SK-N-SH (cell line): ENCODE results near the gene BAIAP2. TPM values are rescaled to one million over a fixed set of nuclear protein-coding genes. Genes with fewer than 3 reads are reported as not detected.

Experiments used
- CTCF ChIA-PET: fragments of 300-600, 350-600 bp; formaldehyde crosslinking; extraction: SDS; loops from one replicate; lab custom pipeline; 2021; lab: Yijun Ruan, JAX
- POLR2A ChIA-PET: fragments of 350-600 bp; sonication (Branson Sonifier 250); formaldehyde crosslinking; extraction: SDS; loops from one replicate; lab custom pipeline; 2020; ENCODE audit warnings: antibody characterized with exemption, inconsistent platforms; lab: Yijun Ruan, JAX
- DNase-seq: peaks from one replicate; pipeline ENCODE4 v3.0.0; 2012
- H2AFZ ChIP-seq: fragments of 200-600 bp; sonication (generic); 2 replicates; pipeline ENCODE4 v1.8.1; 2016; ENCODE audit warnings: antibody characterized with exemption, mild to moderate bottlenecking, low read depth
- H3F3A ChIP-seq: fragments of 200-600 bp; sonication (generic); replicated peaks from 2 replicates; pipeline ENCODE3; 2016; ENCODE audit warnings: antibody characterized with exemption, mild to moderate bottlenecking; ENCODE audit not compliant: insufficient read depth
- H3K27ac ChIP-seq, 2 experiments: fragments of 200-500 bp in 1 of 2; fragments of 200-600 bp in 1 of 2; sonication (Bioruptor generic) in 1 of 2; sonication (generic), shearing (Covaris generic) in 1 of 2; 2 replicates each; pipeline versions ENCODE4 v1.5.1 to v1.6.1; 2014 to 2016; ENCODE audit warnings: low read depth in 2 of 2, inconsistent platforms in 1 of 2, low read length in 1 of 2, mild to moderate bottlenecking in 1 of 2, mixed read lengths in 1 of 2
- H3K27me3 ChIP-seq: fragments of 200-600 bp; sonication (generic), shearing (Covaris generic); 2 replicates; pipeline ENCODE4 v1.6.1; 2016; ENCODE audit warnings: mixed run types; ENCODE audit not compliant: insufficient read depth
- H3K36me3 ChIP-seq, 2 experiments: fragments of 200-500 bp in 1 of 2; fragments of 200-600 bp in 1 of 2; sonication (Bioruptor generic) in 1 of 2; sonication (generic) in 1 of 2; replicated peaks in 1 of 2; 2 replicates each; pipeline versions ENCODE3 to v1.5.1; 2014 to 2016; ENCODE audit warnings: low read length in 1 of 2, mild to moderate bottlenecking in 1 of 2; ENCODE audit not compliant: insufficient read depth in 2 of 2, control insufficient read depth in 1 of 2
- H3K4me1 ChIP-seq, 2 experiments: fragments of 200-500 bp in 1 of 2; fragments of 200-600 bp in 1 of 2; sonication (Bioruptor generic) in 1 of 2; sonication (generic), shearing (Covaris generic) in 1 of 2; 2 replicates each; pipeline versions ENCODE4 v1.5.1 to v1.6.1; 2014 to 2016; ENCODE audit warnings: low read depth in 1 of 2, low read length in 1 of 2, mixed run types in 1 of 2; ENCODE audit not compliant: insufficient read depth in 2 of 2, control insufficient read depth in 1 of 2
- H3K4me2 ChIP-seq: fragments of 200-600 bp; sonication (generic), shearing (Covaris generic); 2 replicates; pipeline ENCODE4 v1.6.1; 2017; ENCODE audit warnings: mixed run types
- H3K4me3 ChIP-seq, 2 experiments: fragments of 200-500 bp in 1 of 2; fragments of 200-600 bp in 1 of 2; sonication (Bioruptor generic) in 1 of 2; sonication (generic), shearing (Covaris generic) in 1 of 2; 2 replicates each; pipeline versions ENCODE4 v1.5.1 to v1.8.1; 2014 to 2016; ENCODE audit warnings: low read depth in 2 of 2, inconsistent platforms in 1 of 2, low read length in 1 of 2, mild to moderate bottlenecking in 1 of 2, mixed read lengths in 1 of 2, moderate library complexity in 1 of 2
- H3K79me2 ChIP-seq: fragments of 200-600 bp; sonication (generic); 2 replicates; pipeline ENCODE4 v1.8.1; 2017; ENCODE audit warnings: mild to moderate bottlenecking; ENCODE audit not compliant: insufficient read depth
- H3K9ac ChIP-seq: fragments of 200-600 bp; sonication (generic); 2 replicates; pipeline ENCODE4 v1.6.1; 2017; ENCODE audit warnings: mixed run types
- H3K9me2 ChIP-seq: fragments of 200-600 bp; sonication (generic); 2 replicates; pipeline ENCODE4 v1.6.1; 2017; ENCODE audit warnings: mixed run types
- H3K9me3 ChIP-seq: fragments of 200-600 bp; sonication (generic); 2 replicates; pipeline ENCODE4 v1.6.1; 2017; ENCODE audit warnings: mixed run types, mild to moderate bottlenecking, moderate library complexity
- H4K20me1 ChIP-seq: fragments of 200-600 bp; sonication (generic); 2 replicates; pipeline ENCODE4 v1.6.1; 2017; ENCODE audit warnings: mild to moderate bottlenecking, mixed run types; ENCODE audit not compliant: insufficient read depth
- ELF1 ChIP-seq: IDR thresholded peaks from 2 replicates; pipeline ENCODE4 v1.4.0; 2012
- EP300 ChIP-seq, 2 experiments: IDR thresholded peaks; 2 replicates each; pipeline versions ENCODE4 v1.4.0 to v1.6.1; 2012; ENCODE audit warnings: borderline replicate concordance in 1 of 2, low read depth in 1 of 2, low read length in 1 of 2
- EZH2phosphoT487 ChIP-seq: fragments of 200-600 bp; sonication (generic); IDR thresholded peaks from 2 replicates; pipeline ENCODE4 v1.6.1; 2017; ENCODE audit warnings: low read depth, mixed run types, mild to moderate bottlenecking, antibody characterized with exemption, moderate library complexity, borderline replicate concordance
- FOSL2 ChIP-seq: IDR thresholded peaks from 2 replicates; pipeline ENCODE4 v1.4.0; 2012; ENCODE audit warnings: low read depth, mild to moderate bottlenecking, moderate library complexity, borderline replicate concordance
- FOXM1 ChIP-seq: IDR thresholded peaks from 2 replicates; pipeline ENCODE4 v1.4.0; 2012; ENCODE audit warnings: low read depth, mild to moderate bottlenecking
- MEF2A ChIP-seq: IDR thresholded peaks from 2 replicates; pipeline ENCODE4 v1.4.0; 2012; ENCODE audit warnings: low read depth, borderline replicate concordance
- MXI1 ChIP-seq: IDR thresholded peaks from 2 replicates; pipeline ENCODE4 v1.6.1; 2012; ENCODE audit warnings: mild to moderate bottlenecking, low read depth, low read length, improper control_type of control experiment
- NFIC ChIP-seq: IDR thresholded peaks from 2 replicates; pipeline ENCODE4 v1.4.0; 2012; ENCODE audit warnings: borderline replicate concordance
- POLR2AphosphoS5 ChIP-seq: IDR thresholded peaks from 2 replicates; pipeline ENCODE4 v1.6.1; 2012; ENCODE audit warnings: low read depth, low read length
- RXRA ChIP-seq: IDR thresholded peaks from 2 replicates; pipeline ENCODE4 v1.4.0; 2012; ENCODE audit warnings: low read depth, mild to moderate bottlenecking, borderline replicate concordance
- SIN3A ChIP-seq: IDR thresholded peaks from 2 replicates; pipeline ENCODE4 v1.6.1; 2012; ENCODE audit warnings: low read depth, mild to moderate bottlenecking, low read length, moderate library complexity, borderline replicate concordance
- TAF1 ChIP-seq: IDR thresholded peaks from 2 replicates; pipeline ENCODE4 v1.6.1; 2012; ENCODE audit warnings: low read depth, mild to moderate bottlenecking, low read length, moderate library complexity, borderline replicate concordance
- TEAD4 ChIP-seq: IDR thresholded peaks from 2 replicates; pipeline ENCODE4 v1.4.0; 2012; ENCODE audit warnings: mild to moderate bottlenecking, borderline replicate concordance; ENCODE audit not compliant: insufficient read depth
- ZBTB33 ChIP-seq: IDR thresholded peaks from 2 replicates; pipeline ENCODE4 v1.4.0; 2012; ENCODE audit warnings: low read depth, borderline replicate concordance
- WGBS: methylation state at CpG from one replicate; pipeline ENCODE4 v1.1.6; 2017; ENCODE audit warnings: low lambda C conversion rate; 5-methylcytosine and 5-hydroxymethylcytosine counted together
- polyA plus RNA-seq, 3 experiments: library from polyadenylated mRNA; depleted of rRNA; stranded (reverse); fragments of >200 nt; gene quantifications; 2 replicates each; pipeline ENCODE4 v1.2.3, GENCODE V29; 2012

The BAIAP2 gene
- polyA plus RNA-seq, 1 of the 3 experiments (the other 2 are of a cell fraction): 19.8 TPM

DNA sequence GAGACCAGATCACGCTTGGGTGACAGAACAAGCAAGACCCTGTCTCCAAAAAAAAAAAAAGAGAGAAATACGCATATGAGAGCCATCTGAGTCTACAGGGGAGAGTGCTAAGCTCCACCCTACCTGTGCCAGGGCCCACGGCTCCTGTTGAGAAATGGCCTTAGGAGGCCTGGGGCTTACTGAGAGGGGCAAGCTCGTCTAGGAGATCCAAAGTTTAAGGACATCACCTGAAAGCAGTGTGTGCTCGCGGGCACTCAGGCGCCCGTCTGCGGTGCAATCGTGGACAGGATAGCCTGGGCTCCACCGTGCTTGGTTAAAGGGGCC is 14.5 kb upstream of the BAIAP2 start (continued):
- TF ChIP-seq MXI1 (no peak), NFIC (no peak), FOSL2 (no peak), TAF1 (no peak), ELF1 (no peak), FOXM1 (no peak), EZH2phosphoT487 (no peak), MEF2A (no peak)

- Histone ChIP-seq H3K9ac (no peak overlapping the region), H4K20me1 (no peaks in the 10 kb centered on the region), H3K79me2 (no peaks in the 10 kb centered on the region), H3K9me2 (no peaks in the 10 kb centered on the region), H3K4me2 (no peak overlapping the region), H3K9me3 (no peaks in the 10 kb centered on the region), H3K27me3 (peaks cover 15% of the 10 kb centered on the region), H3K27ac (peak overlapping the region in 1 of 2 experiments; percentile 29; a peak in 1 of 4 replicates), H3K4me3 (no peak overlapping the region), H3K4me1 (peaks cover 0 to 11% of the 10 kb centered on the region in 2 experiments; a peak in 1 of 4 replicates), H3F3A (no peaks in the 10 kb centered on the region), H2AFZ (no peak overlapping the region), H3K36me3 (no peaks in the 10 kb centered on the region)
- peak; percentile 46 for DNase-seq
- TF ChIP-seq EP300 (IDR thresholded peaks at IDR 0.05; ENCODE audit: borderline replicate concordance in 1 of 2, low read depth in 1 of 2, low read length in 1 of 2): no peak
- TF ChIP-seq SIN3A: no peak
- WGBS: 77% methylated on average over 16 of the region's 24 CpGs
- ChIA-PET POLR2A (interaction anchor here (1.2 kb wide), 1 partner anchor 55 kb away, joined by 4 read pairs; no protein-coding TSS in a partner anchor), CTCF (interaction anchor here (1.2 to 19.0 kb wide), 9 partner anchors 13 to 122 kb away, joined by 5 to 668 read pairs (median 6); partner anchors contain the start of gene CHMP6)
Observed at GRCh38 chr17:81020767-81021497, 14.0 kb upstream of the BAIAP2 start.

DNA sequence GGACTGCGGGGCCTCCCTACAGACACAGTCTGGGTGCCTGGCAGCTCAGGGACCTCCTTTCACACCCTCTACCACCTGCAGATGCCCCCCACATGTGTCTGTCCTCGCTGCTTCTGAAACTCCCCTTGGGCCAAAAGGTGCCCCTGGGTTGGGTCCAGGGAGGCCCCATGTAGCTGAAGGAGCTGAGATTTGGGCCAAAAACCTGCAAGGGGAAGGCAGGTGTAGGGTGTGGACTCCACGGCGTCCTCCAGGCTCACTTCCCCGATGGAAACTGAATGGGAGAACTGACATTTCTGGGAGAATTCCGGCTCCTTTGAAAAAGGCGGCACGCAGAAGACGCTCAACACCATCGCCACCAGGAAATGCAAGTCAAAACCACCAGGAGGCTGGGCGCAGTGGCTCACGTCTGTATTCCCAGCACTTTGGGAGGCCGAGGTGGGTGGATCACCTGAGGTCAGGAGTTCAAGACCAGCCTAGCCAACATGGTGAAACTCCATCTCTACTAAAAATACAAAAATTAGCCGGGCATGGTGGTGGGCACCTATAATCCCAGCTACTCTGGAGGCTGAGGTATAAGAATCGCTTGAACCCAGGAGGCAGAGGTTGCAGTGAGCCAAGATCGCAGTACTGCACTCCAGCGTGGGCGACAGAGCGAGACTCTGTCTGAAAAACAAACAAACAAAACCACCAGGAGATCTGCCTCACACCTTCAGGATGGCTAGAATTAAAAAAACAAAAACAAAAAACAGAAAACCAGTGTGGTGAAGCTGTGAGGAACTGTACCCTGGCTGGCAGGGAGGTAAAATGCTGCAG is 13.2 kb upstream of the BAIAP2 start:
- ChIA-PET POLR2A (interaction anchor here (0.8 kb wide), 1 partner anchor 12 kb away, joined by 3 read pairs; no protein-coding TSS in a partner anchor), CTCF (interaction anchor here (0.6 to 19.0 kb wide), 13 partner anchors 15 to 595 kb away, joined by 3 to 668 read pairs (median 5); no protein-coding TSS in a partner anchor)
- Histone ChIP-seq H3K9me3 (no peaks in the 10 kb centered on the region), H3K4me2 (no peak overlapping the region), H3K9me2 (no peaks in the 10 kb centered on the region), H3K27me3 (peaks cover 23% of the 10 kb centered on the region), H3K4me3 (no peak overlapping the region), H2AFZ (no peak overlapping the region), H3K9ac (no peak overlapping the region), H3K27ac (peak overlapping the region in 1 of 2 experiments; percentile 29; a peak in 1 of 4 replicates), H3K36me3 (no peaks in the 10 kb centered on the region), H3F3A (no peaks in the 10 kb centered on the region), H4K20me1 (no peaks in the 10 kb centered on the region), H3K79me2 (no peaks in the 10 kb centered on the region), H3K4me1 (peaks cover 0 to 15% of the 10 kb centered on the region in 2 experiments; a peak in 1 of 4 replicates)
- no peak for TF ChIP-seq EZH2phosphoT487
- no peak for TF ChIP-seq ZBTB33
- no peak for TF ChIP-seq POLR2AphosphoS5
- TF ChIP-seq TEAD4: no peak
- TF ChIP-seq RXRA: no peak
- WGBS: 88% methylated on average over 19 of the region's 19 CpGs
- DNase-seq: no peak
